Measurements from ENCODE around the gene UROS.

The UROS gene

GRCh38 chr10:125820701-125821100 lies 2.4 kb downstream of the UROS start:
- ATAC-seq (replicated peaks; ENCODE audit: extremely low read depth, poor library complexity, severe bottlenecking) (no peak), DNase-seq (ENCODE audit: low spot score in 2 of 2) (no peak)
- Mint-ChIP-seq H3K36me3 (ENCODE audit: insufficient read depth) (peaks cover 10% of the 10 kb centered on the region), H3K27me3 (no peaks in the 10 kb centered on the region), H3K4me1 (peaks cover 18% of the 10 kb centered on the region), H3K27ac (ENCODE audit: low read depth) (peak overlapping the region; percentile 20), H3K9me3 (no peaks in the 10 kb centered on the region), H3K4me3 (no peak overlapping the region)

DNA sequence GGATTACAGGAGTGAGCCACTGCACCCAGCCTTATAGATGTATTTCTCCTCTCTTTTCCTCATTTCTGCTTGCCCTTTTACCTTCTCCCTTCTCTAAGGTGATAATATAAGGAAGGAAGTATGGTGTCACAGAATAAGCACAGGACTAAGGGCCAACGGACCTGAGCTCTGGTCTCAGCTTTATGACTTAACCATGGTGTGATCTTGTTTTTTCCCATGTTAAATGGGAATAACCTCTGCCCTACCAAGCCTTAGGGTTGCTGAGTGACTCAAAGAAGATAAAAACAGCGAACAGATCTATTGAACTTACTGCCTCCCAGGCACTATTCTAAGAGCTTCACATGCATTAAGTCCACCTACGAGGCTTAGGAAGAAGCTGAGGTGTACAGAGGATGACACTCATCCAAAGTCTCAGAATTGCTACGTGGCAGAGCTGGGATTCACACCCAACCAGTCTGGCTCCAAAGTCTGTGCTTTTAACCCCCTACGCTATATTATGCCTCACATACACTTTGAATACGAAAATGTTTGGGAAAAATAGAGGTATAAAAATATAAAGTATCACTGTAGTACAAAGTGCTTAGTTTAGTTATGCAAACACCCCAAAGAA lies 5.6 kb downstream of the UROS start:
- Mint-ChIP-seq H3K36me3 (ENCODE audit: insufficient read depth) (peaks cover 22% of the 10 kb centered on the region), H3K4me1 (peaks cover 15% of the 10 kb centered on the region), H3K27ac (ENCODE audit: low read depth) (no peak overlapping the region), H3K9me3 (no peaks in the 10 kb centered on the region), H3K4me3 (no peak overlapping the region), H3K27me3 (no peaks in the 10 kb centered on the region)
- DNase-seq (ENCODE audit: low spot score in 2 of 2) (no peak), ATAC-seq (replicated peaks; ENCODE audit: extremely low read depth, poor library complexity, severe bottlenecking) (no peak)

- ATAC-seq (replicated peaks; ENCODE audit: extremely low read depth, poor library complexity, severe bottlenecking), result no peak
- no peak overlapping the region for H3K27ac Mint-ChIP-seq (ENCODE audit: low read depth)
- DNase-seq (ENCODE audit: low spot score in 2 of 2), result no peak
- H3K4me3 Mint-ChIP-seq, result no peak overlapping the region
- peaks cover 19% of the 10 kb centered on the region for H3K36me3 Mint-ChIP-seq (ENCODE audit: insufficient read depth)
- H3K9me3 Mint-ChIP-seq, result no peaks in the 10 kb centered on the region
- H3K4me1 Mint-ChIP-seq, result peaks cover 9% of the 10 kb centered on the region
- H3K27me3 Mint-ChIP-seq, result no peaks in the 10 kb centered on the region
These were observed 6.5 kb downstream of the UROS start for GRCh38 chr10:125816548-125816947.

GRCh38 chr10:125815764-125816163 lies 7.3 kb downstream of the UROS start:
- H3K27me3 Mint-ChIP-seq, result no peaks in the 10 kb centered on the region
- H3K4me1 Mint-ChIP-seq, result peaks cover under 1% of the 10 kb centered on the region
- no peak overlapping the region for H3K27ac Mint-ChIP-seq (ENCODE audit: low read depth)
- DNase-seq (ENCODE audit: low spot score in 2 of 2) (no peak), ATAC-seq (replicated peaks; ENCODE audit: extremely low read depth, poor library complexity, severe bottlenecking) (no peak)
- H3K9me3 Mint-ChIP-seq, result no peaks in the 10 kb centered on the region
- H3K36me3 Mint-ChIP-seq (ENCODE audit: insufficient read depth), result peaks cover 18% of the 10 kb centered on the region
- H3K4me3 Mint-ChIP-seq, result no peak overlapping the region

- H3K36me3 Mint-ChIP-seq (ENCODE audit: insufficient read depth), result peaks cover 32% of the 10 kb centered on the region
- DNase-seq (ENCODE audit: low spot score in 2 of 2) (no peak), ATAC-seq (replicated peaks; ENCODE audit: extremely low read depth, poor library complexity, severe bottlenecking) (no peak)
- no peak overlapping the region for H3K4me3 Mint-ChIP-seq
- H3K27me3 Mint-ChIP-seq, result no peaks in the 10 kb centered on the region
- no peaks in the 10 kb centered on the region for H3K9me3 Mint-ChIP-seq
- H3K27ac Mint-ChIP-seq (ENCODE audit: low read depth), result no peak overlapping the region
- peaks cover 7% of the 10 kb centered on the region for H3K4me1 Mint-ChIP-seq
These were observed 10.8 kb downstream of the UROS start for GRCh38 chr10:125812128-125812750.

DNA sequence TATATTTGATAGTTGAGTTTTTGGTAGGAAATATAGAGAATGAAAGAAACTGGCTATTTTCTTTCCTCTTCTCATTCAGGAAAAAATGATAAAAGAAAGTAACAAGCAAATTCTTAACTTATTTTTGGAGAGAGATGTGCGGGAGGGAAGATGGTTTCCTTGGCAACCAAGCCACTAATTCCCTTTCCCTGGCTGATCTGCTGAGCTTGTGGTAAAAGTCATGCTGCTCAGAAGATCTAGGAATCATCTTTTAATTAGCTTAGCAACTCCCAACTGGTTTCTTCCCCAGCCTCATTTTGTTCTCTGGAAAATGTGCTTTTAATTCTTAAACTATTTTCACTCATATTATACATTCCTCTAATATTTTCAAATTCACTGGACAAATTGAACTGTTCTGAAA lies 11.8 kb downstream of the UROS start:
- no peaks in the 10 kb centered on the region for H3K9me3 Mint-ChIP-seq
- no peak overlapping the region for H3K4me3 Mint-ChIP-seq
- ATAC-seq (replicated peaks; ENCODE audit: extremely low read depth, poor library complexity, severe bottlenecking) (no peak), DNase-seq (ENCODE audit: low spot score in 2 of 2) (no peak)
- no peak overlapping the region for H3K27ac Mint-ChIP-seq (ENCODE audit: low read depth)
- no peaks in the 10 kb centered on the region for H3K27me3 Mint-ChIP-seq
- peaks cover 37% of the 10 kb centered on the region for H3K36me3 Mint-ChIP-seq (ENCODE audit: insufficient read depth)
- peaks cover 7% of the 10 kb centered on the region for H3K4me1 Mint-ChIP-seq

DNA sequence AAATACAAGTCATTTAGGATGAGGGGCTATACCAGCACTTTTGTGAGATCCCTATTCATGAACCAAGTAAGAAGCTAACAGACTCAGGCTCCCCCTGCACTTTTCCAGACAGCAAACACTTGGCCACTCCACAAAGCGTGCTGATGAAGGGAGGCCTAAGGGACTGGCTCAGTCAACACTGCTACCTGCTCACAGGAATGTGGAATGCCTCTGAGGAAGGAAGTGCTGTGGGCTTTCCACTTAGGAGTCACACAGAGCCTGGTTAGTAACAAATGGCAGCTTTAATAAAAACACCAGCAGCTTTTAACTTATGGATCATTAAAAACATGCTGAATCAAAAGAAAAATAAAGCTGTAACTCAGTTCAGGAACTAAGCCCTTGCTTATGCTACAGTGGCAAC lies 15.0 kb downstream of the UROS start:
- Mint-ChIP-seq H3K4me1 (peaks cover 7% of the 10 kb centered on the region), H3K27ac (ENCODE audit: low read depth) (no peak overlapping the region), H3K9me3 (no peaks in the 10 kb centered on the region), H3K27me3 (no peaks in the 10 kb centered on the region), H3K4me3 (no peak overlapping the region), H3K36me3 (ENCODE audit: insufficient read depth) (peaks cover 28% of the 10 kb centered on the region)
- ATAC-seq (replicated peaks; ENCODE audit: extremely low read depth, poor library complexity, severe bottlenecking) (no peak), DNase-seq (ENCODE audit: low spot score in 2 of 2) (no peak)

- Mint-ChIP-seq H3K36me3 (ENCODE audit: insufficient read depth) (peaks cover 20% of the 10 kb centered on the region), H3K4me1 (peaks cover 5% of the 10 kb centered on the region), H3K9me3 (no peaks in the 10 kb centered on the region), H3K27me3 (no peaks in the 10 kb centered on the region), H3K4me3 (no peak overlapping the region), H3K27ac (ENCODE audit: low read depth) (no peak overlapping the region)
- DNase-seq (ENCODE audit: low spot score in 2 of 2), result no peak
- ATAC-seq (replicated peaks; ENCODE audit: extremely low read depth, poor library complexity, severe bottlenecking), result no peak
These were observed 20.3 kb downstream of the UROS start for GRCh38 chr10:125802739-125803138.

DNA sequence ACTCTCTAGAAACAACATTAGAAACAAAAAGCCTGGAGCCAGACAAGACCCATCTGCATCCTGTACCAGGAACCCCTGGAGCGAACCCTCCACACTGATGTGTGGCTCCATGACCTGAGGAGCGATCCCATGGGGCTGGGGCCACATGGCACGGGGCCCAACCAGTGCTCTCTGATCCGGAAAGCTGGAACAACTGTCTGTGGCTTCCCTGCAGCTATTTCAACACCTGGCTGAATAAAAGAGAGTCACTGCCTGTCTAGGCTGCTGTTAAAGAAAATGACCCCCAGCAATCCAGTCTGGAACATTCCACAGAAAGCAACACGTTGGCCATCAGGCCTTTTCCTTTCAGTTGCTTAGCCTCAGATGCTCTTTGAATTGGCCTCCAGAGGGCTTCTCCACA lies 20.9 kb downstream of the UROS start:
- Mint-ChIP-seq H3K4me3 (no peak overlapping the region), H3K4me1 (no peaks in the 10 kb centered on the region), H3K27me3 (no peaks in the 10 kb centered on the region), H3K27ac (ENCODE audit: low read depth) (no peak overlapping the region), H3K9me3 (no peaks in the 10 kb centered on the region), H3K36me3 (ENCODE audit: insufficient read depth) (peaks cover 17% of the 10 kb centered on the region)
- no peak for DNase-seq (ENCODE audit: low spot score in 2 of 2)
- ATAC-seq (replicated peaks; ENCODE audit: extremely low read depth, poor library complexity, severe bottlenecking), result no peak

- Mint-ChIP-seq H3K4me1 (no peaks in the 10 kb centered on the region), H3K27ac (ENCODE audit: low read depth) (no peak overlapping the region), H3K27me3 (no peaks in the 10 kb centered on the region), H3K36me3 (ENCODE audit: insufficient read depth) (peaks cover 16% of the 10 kb centered on the region), H3K9me3 (no peaks in the 10 kb centered on the region), H3K4me3 (no peak overlapping the region)
- no peak for DNase-seq (ENCODE audit: low spot score in 2 of 2)
- ATAC-seq (replicated peaks; ENCODE audit: extremely low read depth, poor library complexity, severe bottlenecking), result no peak
These were observed 21.5 kb downstream of the UROS start for GRCh38 chr10:125801574-125801973.

DNA sequence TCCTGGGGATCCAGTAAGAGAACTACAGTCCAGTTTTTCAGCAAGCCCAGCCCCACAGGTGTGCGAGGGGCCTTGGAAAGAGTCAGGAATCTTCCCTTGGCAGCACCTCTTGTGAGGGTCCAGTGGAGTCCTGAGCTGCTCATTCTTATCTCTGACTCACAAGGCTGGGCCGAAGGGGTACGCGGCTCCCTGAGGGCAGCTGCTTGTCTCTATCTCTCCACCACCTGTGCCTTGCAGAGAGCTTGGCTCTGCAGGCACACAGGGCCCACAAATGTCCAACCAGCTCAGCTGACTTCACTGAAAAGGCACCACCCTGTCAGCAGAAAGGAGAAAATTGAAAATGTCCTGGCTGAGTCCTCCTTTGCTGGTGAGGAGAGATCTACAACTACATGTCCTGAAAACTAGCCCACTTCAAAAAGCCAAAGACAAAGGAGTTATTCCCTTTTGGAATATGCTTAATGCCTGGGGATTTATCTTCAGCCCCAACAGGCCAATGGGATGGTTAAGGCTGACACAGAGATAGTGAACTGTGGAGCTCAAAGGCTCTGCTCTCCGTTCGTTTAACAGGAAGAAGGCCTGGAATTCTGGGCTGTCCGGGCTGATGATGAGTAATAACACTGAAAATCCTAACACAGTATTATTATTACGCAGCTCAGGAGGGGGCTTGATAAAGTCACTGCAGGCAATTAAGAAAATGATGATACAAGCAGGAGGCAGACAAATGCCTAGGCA lies 23.4 kb downstream of the UROS start:
- Mint-ChIP-seq H3K4me3 (no peak overlapping the region), H3K4me1 (no peaks in the 10 kb centered on the region), H3K27me3 (no peaks in the 10 kb centered on the region), H3K27ac (ENCODE audit: low read depth) (no peak overlapping the region), H3K9me3 (no peaks in the 10 kb centered on the region), H3K36me3 (ENCODE audit: insufficient read depth) (peaks cover 10% of the 10 kb centered on the region)
- ATAC-seq (replicated peaks; ENCODE audit: extremely low read depth, poor library complexity, severe bottlenecking) (no peak), DNase-seq (ENCODE audit: low spot score in 2 of 2) (no peak)

DNA sequence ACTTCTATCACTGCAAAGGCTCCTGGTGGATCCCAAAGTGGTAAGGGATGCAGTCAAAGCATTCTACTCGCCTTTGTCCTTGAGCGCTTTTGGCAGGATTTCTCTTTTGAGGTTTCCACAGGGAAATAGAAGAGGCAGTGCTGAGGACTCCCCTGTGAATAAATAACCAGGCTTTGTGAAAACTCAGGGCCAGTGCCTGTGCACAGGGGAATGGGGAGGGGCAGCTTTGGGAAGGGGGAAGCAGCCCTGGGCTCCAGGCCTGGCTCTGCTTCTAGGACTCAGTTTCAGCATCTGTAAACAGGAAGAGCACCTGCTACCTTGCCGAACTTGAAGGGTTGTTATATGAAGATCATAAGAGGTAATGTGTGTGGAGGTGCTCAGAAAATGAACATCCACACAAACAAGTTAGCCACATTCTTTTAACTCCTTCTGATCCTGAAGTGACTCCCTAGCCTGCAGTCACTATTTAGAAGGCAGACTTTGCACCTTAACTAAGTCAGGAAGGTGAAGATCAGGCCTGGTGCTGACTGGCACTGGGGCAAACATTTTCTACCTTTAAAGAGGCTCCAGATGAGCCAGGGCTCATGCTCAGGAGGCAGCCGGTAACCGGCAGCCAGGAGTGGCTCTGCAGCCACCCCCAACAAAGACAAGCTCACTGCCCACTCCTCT lies 24.9 kb downstream of the UROS start:
- peaks cover 16% of the 10 kb centered on the region for H3K36me3 Mint-ChIP-seq (ENCODE audit: insufficient read depth)
- H3K9me3 Mint-ChIP-seq, result no peaks in the 10 kb centered on the region
- ATAC-seq (replicated peaks; ENCODE audit: extremely low read depth, poor library complexity, severe bottlenecking) (no peak), DNase-seq (ENCODE audit: low spot score in 2 of 2) (no peak)
- no peaks in the 10 kb centered on the region for H3K4me1 Mint-ChIP-seq
- H3K27me3 Mint-ChIP-seq, result no peaks in the 10 kb centered on the region
- H3K27ac Mint-ChIP-seq (ENCODE audit: low read depth), result no peak overlapping the region
- no peak overlapping the region for H3K4me3 Mint-ChIP-seq

- Mint-ChIP-seq H3K9me3 (no peaks in the 10 kb centered on the region), H3K4me3 (no peak overlapping the region), H3K27me3 (no peaks in the 10 kb centered on the region), H3K27ac (ENCODE audit: low read depth) (no peak overlapping the region), H3K36me3 (ENCODE audit: insufficient read depth) (peaks cover 17% of the 10 kb centered on the region), H3K4me1 (no peaks in the 10 kb centered on the region)
- ATAC-seq (replicated peaks; ENCODE audit: extremely low read depth, poor library complexity, severe bottlenecking) (no peak), DNase-seq (ENCODE audit: low spot score in 2 of 2) (no peak)
These were observed 25.6 kb downstream of the UROS start for GRCh38 chr10:125797424-125797823.
